ENCODE measurements around the gene TLE7.

GRCh38 chr16:71430744-71431143, 11.1 kb downstream of the TLE7 start:
- TF ChIP-seq CTCF (IDR thresholded peaks at IDR 0.05; ENCODE audit: insufficient read depth, low read length, poor library complexity, severe bottlenecking): no peak
- no peak for TF ChIP-seq EZH2phosphoT487 (conservative IDR thresholded peaks at IDR 0.05; ENCODE audit: low read length)

Measured in SU-DHL-6 (cell line).